HepG2 (cell line): ENCODE data around the gene PCSK6. TPM values are rescaled to one million over a fixed set of nuclear protein-coding genes. Genes with fewer than 3 reads are reported as not detected.

Experiments
- ETV6 ChIP-seq: sonication (generic); formaldehyde crosslinking; conservative IDR thresholded peaks from 2 replicates; pipeline ENCODE4 v1.4.0; 2020; ENCODE audit warnings: missing genetic modification reagents
- HNRNPL ChIP-seq: fragments of 200-400 bp; formaldehyde crosslinking; IDR thresholded peaks from 2 replicates; pipeline ENCODE4 v1.6.1; 2017; ENCODE audit warnings: mild to moderate bottlenecking, low read depth, low read length
- KLF6 ChIP-seq: IDR thresholded peaks from 2 replicates; pipeline ENCODE4 v1.8.0; 2016; ENCODE audit warnings: missing biosample characterization, missing genetic modification reagents
- MTF2 ChIP-seq: sonication (generic); formaldehyde crosslinking; IDR thresholded peaks from 2 replicates; pipeline ENCODE4 v1.5.0; 2020; ENCODE audit warnings: missing genetic modification reagents, borderline replicate concordance
- MXD4 ChIP-seq: IDR thresholded peaks from 2 replicates; pipeline ENCODE4 v1.6.1; 2016; ENCODE audit warnings: mild to moderate bottlenecking, missing biosample characterization, missing genetic modification reagents
- RARA ChIP-seq: IDR thresholded peaks from 2 replicates; pipeline ENCODE4 v1.6.1; 2016; ENCODE audit warnings: missing genetic modification reagents, missing compliant biosample characterization
- RORA ChIP-seq: sonication (generic); formaldehyde crosslinking; IDR thresholded peaks from 2 replicates; pipeline ENCODE4 v1.5.0; 2020; ENCODE audit warnings: mild to moderate bottlenecking, missing genetic modification reagents, moderate library complexity
- SMC3 ChIP-seq: IDR thresholded peaks from 2 replicates; pipeline ENCODE4 v1.6.1; 2011; ENCODE audit warnings: low read length, improper control_type of control experiment
- ZNF296 ChIP-seq: sonication (generic); formaldehyde crosslinking; conservative IDR thresholded peaks from 2 replicates; pipeline ENCODE4 v1.5.0; 2020; ENCODE audit warnings: mild to moderate bottlenecking, missing genetic modification reagents
- ZNF407 ChIP-seq: sonication (generic); formaldehyde crosslinking; IDR thresholded peaks from one replicate; pipeline ENCODE4 v1.5.1; 2020; ENCODE audit warnings: mild to moderate bottlenecking, missing genetic modification reagents; ENCODE audit errors: not compliant biosample characterization
- ZNF558 ChIP-seq: sonication (generic); formaldehyde crosslinking; IDR thresholded peaks from 2 replicates; pipeline ENCODE4 v1.9.0; 2022; ENCODE audit warnings: mild to moderate bottlenecking, missing genetic modification reagents, borderline replicate concordance
- ZNF737 ChIP-seq: sonication (generic); formaldehyde crosslinking; IDR thresholded peaks from 2 replicates; pipeline ENCODE4 v1.5.0; 2020; ENCODE audit warnings: missing genetic modification reagents, mild to moderate bottlenecking, borderline replicate concordance
- ZNF747 ChIP-seq: sonication (generic); formaldehyde crosslinking; IDR thresholded peaks from 2 replicates; pipeline ENCODE4 v1.8.1; 2023; ENCODE audit warnings: missing genetic modification reagents, mild to moderate bottlenecking, borderline replicate concordance
- ZSCAN25 ChIP-seq: sonication (generic); formaldehyde crosslinking; IDR thresholded peaks from 2 replicates; pipeline ENCODE4 v1.8.0; 2022; ENCODE audit warnings: mild to moderate bottlenecking, missing genetic modification reagents
- polyA plus RNA-seq, 8 experiments: library from polyadenylated mRNA; depleted of rRNA in 3 of 8; stranded (reverse) in 7 of 8; unstranded in 1 of 8; fragments of >200 nt; fragmentation: Illumina TruSeq in 4 of 8; extraction: Trizol in 4 of 8; gene quantifications; 2 replicates each; pipeline versions ENCODE4 v1.2.1 to v1.2.3, GENCODE V29; 2011 to 2016; ENCODE audit warnings: low read depth in 4 of 8, missing spikeins in 1 of 8, mixed read lengths in 1 of 8; ENCODE audit not compliant: insufficient read depth in 1 of 8
- total RNA-seq, 5 experiments: library from RNA; depleted of rRNA; stranded (reverse); fragments of >200 nt; fragmentation: Illumina TruSeq; extraction: Trizol; gene quantifications; 2 replicates each; pipeline ENCODE4 v1.2.3, GENCODE V29; 2016; ENCODE audit warnings: low read depth in 1 of 5
- TF ChIP-seq, protein P1 (sequence below): sonication (generic); formaldehyde crosslinking; conservative IDR thresholded peaks from 2 replicates; pipeline ENCODE4 v1.4.0; 2020; ENCODE audit warnings: missing genetic modification reagents
- TF ChIP-seq, protein P2 (sequence below): sonication (generic); formaldehyde crosslinking; IDR thresholded peaks from 2 replicates; pipeline ENCODE4 v1.5.0; 2020; ENCODE audit warnings: missing genetic modification reagents
- TF ChIP-seq, protein P3 (sequence below): sonication (generic); formaldehyde crosslinking; IDR thresholded peaks from 2 replicates; pipeline ENCODE4 v1.5.0; 2020; ENCODE audit warnings: missing genetic modification reagents

PCSK6 gene
- total and polyA plus RNA-seq, 2 of the 13 experiments (the other 11 are each of a cell fraction or from before 2014, with no cell fraction given), result 56.5 to 155 TPM

GRCh38 chr15:101437618-101438481, 51.7 kb downstream of the PCSK6 start (continued):
- no peak for TF ChIP-seq RARA (CRISPR knock-in tag)
- no peak for TF ChIP-seq MTF2 (CRISPR knock-in tag)
- TF ChIP-seq, protein P1, sequence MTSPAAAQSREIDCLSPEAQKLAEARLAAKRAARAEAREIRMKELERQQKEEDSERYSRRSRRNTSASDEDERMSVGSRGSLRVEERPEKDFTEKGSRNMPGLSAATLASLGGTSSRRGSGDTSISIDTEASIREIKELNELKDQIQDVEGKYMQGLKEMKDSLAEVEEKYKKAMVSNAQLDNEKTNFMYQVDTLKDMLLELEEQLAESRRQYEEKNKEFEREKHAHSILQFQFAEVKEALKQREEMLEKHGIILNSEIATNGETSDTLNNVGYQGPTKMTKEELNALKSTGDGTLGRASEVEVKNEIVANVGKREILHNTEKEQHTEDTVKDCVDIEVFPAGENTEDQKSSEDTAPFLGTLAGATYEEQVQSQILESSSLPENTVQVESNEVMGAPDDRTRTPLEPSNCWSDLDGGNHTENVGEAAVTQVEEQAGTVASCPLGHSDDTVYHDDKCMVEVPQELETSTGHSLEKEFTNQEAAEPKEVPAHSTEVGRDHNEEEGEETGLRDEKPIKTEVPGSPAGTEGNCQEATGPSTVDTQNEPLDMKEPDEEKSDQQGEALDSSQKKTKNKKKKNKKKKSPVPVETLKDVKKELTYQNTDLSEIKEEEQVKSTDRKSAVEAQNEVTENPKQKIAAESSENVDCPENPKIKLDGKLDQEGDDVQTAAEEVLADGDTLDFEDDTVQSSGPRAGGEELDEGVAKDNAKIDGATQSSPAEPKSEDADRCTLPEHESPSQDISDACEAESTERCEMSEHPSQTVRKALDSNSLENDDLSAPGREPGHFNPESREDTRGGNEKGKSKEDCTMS (CRISPR knock-in tag), result no peak
- TF ChIP-seq ZNF558 (CRISPR knock-in tag), result no peak
- TF ChIP-seq RORA (CRISPR knock-in tag), result no peak
- TF ChIP-seq ZNF747 (CRISPR knock-in tag), result no peak; the same call in 1 of the 2 replicates
- TF ChIP-seq KLF6, result no peak
- no peak for TF ChIP-seq MXD4 (CRISPR knock-in tag)
- TF ChIP-seq ZNF296 (CRISPR knock-in tag), result 0 out of 2 replicates have a peak, but pooled peaks have one; percentile 52
- TF ChIP-seq, protein P2, sequence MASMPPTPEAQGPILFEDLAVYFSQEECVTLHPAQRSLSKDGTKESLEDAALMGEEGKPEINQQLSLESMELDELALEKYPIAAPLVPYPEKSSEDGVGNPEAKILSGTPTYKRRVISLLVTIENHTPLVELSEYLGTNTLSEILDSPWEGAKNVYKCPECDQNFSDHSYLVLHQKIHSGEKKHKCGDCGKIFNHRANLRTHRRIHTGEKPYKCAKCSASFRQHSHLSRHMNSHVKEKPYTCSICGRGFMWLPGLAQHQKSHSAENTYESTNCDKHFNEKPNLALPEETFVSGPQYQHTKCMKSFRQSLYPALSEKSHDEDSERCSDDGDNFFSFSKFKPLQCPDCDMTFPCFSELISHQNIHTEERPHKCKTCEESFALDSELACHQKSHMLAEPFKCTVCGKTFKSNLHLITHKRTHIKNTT (CRISPR knock-in tag), result no peak
- TF ChIP-seq, protein P3, sequence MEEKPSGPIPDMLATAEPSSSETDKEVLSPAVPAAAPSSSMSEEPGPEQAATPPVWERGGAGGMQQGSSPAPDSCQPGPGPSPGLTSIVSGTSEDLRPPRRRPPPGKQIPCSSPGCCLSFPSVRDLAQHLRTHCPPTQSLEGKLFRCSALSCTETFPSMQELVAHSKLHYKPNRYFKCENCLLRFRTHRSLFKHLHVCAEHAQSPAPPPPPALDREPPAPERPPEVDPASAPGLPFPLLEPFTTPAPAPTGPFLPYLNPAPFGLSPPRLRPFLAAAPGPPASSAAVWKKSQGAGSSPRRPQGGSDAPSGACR (CRISPR knock-in tag), result no peak
- TF ChIP-seq ZSCAN25 (CRISPR knock-in tag), result no peak
- TF ChIP-seq ETV6, result no peak
- TF ChIP-seq ZNF407 (CRISPR knock-in tag), result no peak
- no peak for TF ChIP-seq SMC3
- TF ChIP-seq ZNF737 (CRISPR knock-in tag), result no peak
- TF ChIP-seq HNRNPL, result no peak
